Left lung (tissue), 10 donors: ENCODE data around the gene RGS2. TPM values are rescaled to one million over a fixed set of nuclear protein-coding genes. Genes with fewer than 3 reads are reported as not detected.
A peak's percentile ranks its signal among the peaks of the same experiment; 100 is the strongest.

Source experiments
- ATAC-seq: fragments of 200-7000 bp; cut with Tn5 transposase; one replicate; pipeline ENCODE4 v1.9.1; 2020; ENCODE audit warnings: moderate library complexity
- DNase-seq, 4 donors: peaks; one replicate each; pipeline ENCODE4 v3.0.0-alpha.2; 2013 to 2020
- H3K27ac ChIP-seq, 2 donors: fragments of 200-600 bp; sonication (generic) in 1 of 2; one replicate each; pipeline versions ENCODE4 v1.5.0 to v1.8.0; 2020 to 2021
- H3K27me3 ChIP-seq, 2 donors: fragments of 200-600 bp; sonication (generic) in 1 of 2; one replicate each; pipeline versions ENCODE4 v1.5.0 to v1.8.0; 2020 to 2021
- H3K36me3 ChIP-seq, 2 donors: fragments of 200-600 bp; sonication (generic) in 1 of 2; one replicate each; pipeline versions ENCODE4 v1.5.0 to v1.8.0; 2020 to 2021
- H3K4me1 ChIP-seq, 2 donors: fragments of 200-600 bp; one replicate each; pipeline ENCODE4 v1.8.0; 2021
- H3K4me3 ChIP-seq, 2 donors: fragments of 200-600 bp; sonication (generic) in 1 of 2; one replicate each; pipeline versions ENCODE4 v1.5.0 to v1.8.0; 2020 to 2021; ENCODE audit warnings: mild to moderate bottlenecking in 1 of 2
- H3K9me3 ChIP-seq, 2 donors: fragments of 200-600 bp; sonication (generic) in 1 of 2; one replicate each; pipeline versions ENCODE4 v1.5.0 to v1.8.0; 2020 to 2021
- intact Hi-C, 2 donors: fragments of 100-400 bp; cut with DNase I; formaldehyde crosslinking; loops; one replicate each; pipeline versions ENCODE4 v1.11.2 to v1.14.2; 2022
- polyA plus RNA-seq, 6 donors: library from polyadenylated mRNA; unstranded; fragments of 120-200 nt; gene quantifications; one replicate each; pipeline ENCODE4 v1.2.1, GENCODE V29; 2013; ENCODE audit not compliant: insufficient read length in 6 of 6
- total RNA-seq, 2 donors: library from RNA; stranded (reverse); fragmentation: NEBNext Ultra II Directional; extraction: Animal tissue kit (Norgen Biotek cat#: 25700); gene quantifications; one replicate each; pipeline ENCODE4 v1.2.1, GENCODE V29; 2021
- TF ChIP-seq, protein P1 (sequence below), 2 donors: fragments of 200-600 bp; sonication (generic) in 1 of 2; IDR thresholded peaks; one replicate each; pipeline versions ENCODE4 v1.5.0 to v1.8.0; 2021; ENCODE audit warnings: antibody characterized with exemption in 2 of 2
- donor health status: DM: no; HTN: yes; CAD: no.
- donor health status: DM: no; HTN: no; CAD: no.

Gene RGS2
- total and polyA plus RNA-seq, 8 donors = 35.3 to 182 (median 126) TPM

DNA sequence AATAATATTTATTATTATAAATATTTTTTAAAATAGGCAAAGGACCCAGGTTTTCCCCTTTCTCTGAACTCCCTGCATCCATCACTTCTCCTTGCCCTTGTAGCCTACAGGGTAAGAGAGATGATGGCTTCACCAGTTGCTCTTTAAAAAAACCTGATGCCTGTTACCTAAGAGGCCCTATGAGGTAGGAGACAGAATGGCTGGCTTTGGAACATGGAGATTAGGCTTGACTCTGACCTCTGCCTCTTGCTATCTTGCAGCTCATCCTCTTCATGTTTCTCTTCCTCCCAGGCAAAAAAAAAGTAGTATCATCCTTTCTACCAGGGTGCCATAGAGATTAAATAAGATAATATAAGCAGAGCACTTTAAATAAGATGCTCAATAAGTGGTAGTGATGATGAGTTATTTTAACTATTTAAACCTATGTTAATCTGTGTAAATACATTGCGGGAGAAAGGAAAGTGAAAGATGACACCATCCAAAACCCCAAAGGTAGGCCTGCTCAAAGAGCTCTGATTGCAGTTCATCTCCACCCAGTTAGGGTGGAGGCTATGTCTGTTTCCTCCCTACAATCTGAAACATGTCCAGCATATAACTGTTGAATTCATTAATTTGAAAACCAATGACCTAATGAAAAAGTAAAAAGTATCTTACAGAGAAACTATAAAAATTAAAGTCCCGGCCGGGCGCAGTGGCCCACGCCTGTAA is 51.8 kb downstream of the RGS2 start:
- TF ChIP-seq, protein P1, sequence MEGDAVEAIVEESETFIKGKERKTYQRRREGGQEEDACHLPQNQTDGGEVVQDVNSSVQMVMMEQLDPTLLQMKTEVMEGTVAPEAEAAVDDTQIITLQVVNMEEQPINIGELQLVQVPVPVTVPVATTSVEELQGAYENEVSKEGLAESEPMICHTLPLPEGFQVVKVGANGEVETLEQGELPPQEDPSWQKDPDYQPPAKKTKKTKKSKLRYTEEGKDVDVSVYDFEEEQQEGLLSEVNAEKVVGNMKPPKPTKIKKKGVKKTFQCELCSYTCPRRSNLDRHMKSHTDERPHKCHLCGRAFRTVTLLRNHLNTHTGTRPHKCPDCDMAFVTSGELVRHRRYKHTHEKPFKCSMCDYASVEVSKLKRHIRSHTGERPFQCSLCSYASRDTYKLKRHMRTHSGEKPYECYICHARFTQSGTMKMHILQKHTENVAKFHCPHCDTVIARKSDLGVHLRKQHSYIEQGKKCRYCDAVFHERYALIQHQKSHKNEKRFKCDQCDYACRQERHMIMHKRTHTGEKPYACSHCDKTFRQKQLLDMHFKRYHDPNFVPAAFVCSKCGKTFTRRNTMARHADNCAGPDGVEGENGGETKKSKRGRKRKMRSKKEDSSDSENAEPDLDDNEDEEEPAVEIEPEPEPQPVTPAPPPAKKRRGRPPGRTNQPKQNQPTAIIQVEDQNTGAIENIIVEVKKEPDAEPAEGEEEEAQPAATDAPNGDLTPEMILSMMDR (IDR thresholded peaks at IDR 0.05) = no peak
- DNase-seq (peak in 1 of 4 donors; percentile 26), ATAC-seq (no peak)
- Histone ChIP-seq H3K27me3 (no peaks in the 10 kb centered on the region), H3K4me3 (no peak overlapping the region), H3K4me1 (no peaks in the 10 kb centered on the region), H3K27ac (no peak overlapping the region), H3K9me3 (no peaks in the 10 kb centered on the region), H3K36me3 (no peaks in the 10 kb centered on the region)
- intact Hi-C loops = no loop called here

DNA sequence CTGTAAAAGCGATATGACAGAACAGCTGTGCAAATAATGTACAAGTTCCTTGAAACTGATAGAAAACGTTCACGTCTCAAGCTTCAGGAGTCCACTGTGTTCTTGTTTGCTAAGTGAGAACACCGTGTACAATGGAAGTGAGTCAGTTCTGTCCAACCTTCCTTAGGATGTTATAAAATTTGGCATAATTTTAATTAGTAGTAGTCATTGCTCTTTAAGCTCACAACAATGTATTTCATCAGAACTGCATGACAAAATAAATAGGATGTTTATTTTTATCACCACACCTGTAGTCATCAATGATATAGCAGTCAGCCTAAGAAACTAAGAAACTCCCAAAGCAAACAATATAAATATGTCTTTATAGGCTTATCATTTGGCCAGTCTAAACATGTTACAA is 53.0 kb downstream of the RGS2 start:
- intact Hi-C loops = no loop called here
- no peak for DNase-seq
- Histone ChIP-seq H3K36me3 (no peaks in the 10 kb centered on the region), H3K4me1 (no peaks in the 10 kb centered on the region), H3K27ac (no peak overlapping the region), H3K9me3 (no peaks in the 10 kb centered on the region), H3K4me3 (no peak overlapping the region), H3K27me3 (no peaks in the 10 kb centered on the region)
- ATAC-seq = no peak
- TF ChIP-seq, protein P1 (IDR thresholded peaks at IDR 0.05) = no peak

Other genes with a start within 250 kb of the RGS2 start
- gene RGS1, start 233.3 kb upstream of the RGS2 start, total RNA-seq = 10 to 100 TPM in 1 of 2 donors, 1 to 10 TPM in 1; 7.9 to 32.3 TPM
- 1 to 10 TPM; 1.5 to 5.5 (median 3.7) TPM for gene RGS1, start 233.3 kb upstream of the RGS2 start, polyA plus RNA-seq
- gene RGS13, start 172.9 kb upstream of the RGS2 start, total RNA-seq = 1 to 10 TPM in 1 of 2 donors, under 1 TPM in 1; 0.81 to 1.4 TPM
- gene RGS13, start 172.9 kb upstream of the RGS2 start, polyA plus RNA-seq = 1 to 10 TPM; 1.2 to 4.8 (median 3.1) TPM